Bronchus fibroblast of lung (primary cell): ENCODE measurements around the gene NT5DC1. TPM values are rescaled to one million over a fixed set of nuclear protein-coding genes. Genes with fewer than 3 reads are reported as not detected.

Experiments
- total RNA-seq: library from RNA; depleted of rRNA; stranded (reverse); fragments of >200 nt; gene quantifications from 2 replicates; pipeline ENCODE4 v1.2.3, GENCODE V29; 2015

NT5DC1 gene
- 13.7 and 16.8 TPM in 2 replicates for total RNA-seq

GRCh38 chr6:116100419-116101301, at the start of gene NT5DC1:
TSS of gene NT5DC1 (plus strand) at chr6:116100853. CDS start at chr6:116100931, 78 bp downstream.

GRCh38 chr6:116060572-116061283, 39.9 kb upstream of the NT5DC1 start, which contains the start of gene FRK:
TSS of gene FRK (minus strand) at chr6:116060891. CDS start at chr6:116060311, 580 bp downstream.

DNA sequence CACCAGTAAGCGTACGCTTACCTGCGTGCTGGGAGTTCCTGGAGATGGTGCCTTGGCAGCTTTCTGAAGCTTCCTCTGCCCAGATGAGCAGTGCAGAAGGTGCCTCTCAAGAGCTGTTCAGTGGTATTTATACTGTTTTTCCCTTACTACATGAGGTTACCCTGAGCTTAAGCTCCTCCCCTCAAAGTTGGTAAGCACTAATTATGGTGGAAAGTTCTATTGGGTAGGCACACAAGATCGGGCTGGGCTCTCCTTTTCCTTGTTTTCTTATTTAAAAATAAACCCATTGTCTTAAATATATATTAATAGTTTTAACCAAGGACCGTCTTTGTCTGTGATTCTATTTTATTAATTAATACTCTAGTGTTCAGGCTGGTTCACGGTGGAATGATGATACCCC, 25.4 kb downstream of the NT5DC1 start, which contains the start of gene COL10A1:
Gene COL10A1, minus strand, starts transcription at position 101 of the 400 bp plus-strand sequence. CDS start 640 bp downstream, outside the sequence.

DNA sequence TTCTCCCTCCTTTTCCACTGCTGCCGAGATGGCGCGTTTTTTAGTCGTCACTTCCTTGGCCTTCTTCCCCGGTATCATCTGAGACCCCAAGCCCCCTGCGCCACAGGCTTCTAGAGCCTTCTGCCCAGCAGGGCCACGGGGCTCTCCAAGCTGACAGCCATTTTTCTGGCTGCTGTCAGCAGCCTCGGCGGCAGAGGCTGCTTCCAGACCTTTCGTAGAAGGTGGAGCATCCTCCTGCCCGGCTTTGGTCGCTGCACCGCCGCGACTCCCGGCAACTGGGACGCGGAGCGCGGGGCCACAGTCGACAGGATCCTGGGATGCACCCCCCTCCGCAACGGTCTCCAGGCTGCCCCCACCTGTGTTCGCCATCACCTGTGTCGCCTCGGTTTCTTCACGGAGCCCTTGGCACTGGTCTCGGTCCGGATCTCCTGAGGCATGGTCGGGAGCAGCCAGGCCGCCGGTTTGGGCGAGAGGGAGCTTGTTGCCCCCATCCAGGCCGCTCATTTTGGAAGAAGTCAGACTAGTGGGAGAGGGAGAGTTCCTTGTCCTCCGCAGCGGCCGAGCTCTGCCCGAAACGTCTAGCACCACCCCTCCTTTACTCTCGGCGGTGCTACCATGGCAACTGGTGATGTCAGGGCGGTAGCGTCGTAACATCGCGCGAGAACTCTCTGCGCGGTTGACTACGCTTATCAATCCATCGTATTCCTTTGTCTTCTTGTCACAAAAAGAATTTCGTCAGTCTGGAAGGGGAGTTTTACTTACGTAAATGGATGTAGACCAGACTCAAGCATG, 153.0 kb downstream of the NT5DC1 start, which contains the start of gene TSPYL4:
Gene TSPYL4, minus strand, starts transcription at position 571 of the 792 bp plus-strand sequence. Its CDS starts 67 bp downstream, at position 504.

GRCh38 chr6:116279232-116280160, 178.8 kb downstream of the NT5DC1 start, which contains the start of gene TSPYL1:
TSS of gene TSPYL1 (minus strand) at chr6:116279930. CDS start at chr6:116279830, 100 bp downstream.

Other genes with a start within 250 kb of the NT5DC1 start
- gene FRK, start 40.0 kb upstream of the NT5DC1 start, total RNA-seq, result 0.15 and 0.17 TPM in 2 replicates
- gene COL10A1, start 25.3 kb downstream of the NT5DC1 start, total RNA-seq, result under 0.01 and 0.17 TPM in 2 replicates
- gene TSPYL4, start 153.2 kb downstream of the NT5DC1 start, total RNA-seq, result 8.6 and 10.3 TPM in 2 replicates
- gene TSPYL1, start 179.1 kb downstream of the NT5DC1 start, total RNA-seq, result 45.3 and 53.6 TPM in 2 replicates